GM23248 (cell line): Measurements from ENCODE around the gene DELE1. TPM values are rescaled to one million over a fixed set of nuclear protein-coding genes. Genes with fewer than 3 reads are reported as not detected.

Source experiments
- DNase-seq: peaks from one replicate; pipeline ENCODE4 v3.0.0-alpha.2; 2015
- H2AFZ ChIP-seq: fragments of 200-600 bp; sonication (generic); 2 replicates; pipeline ENCODE4 v1.6.1; 2016; ENCODE audit warnings: antibody characterized with exemption
- H3F3A ChIP-seq: fragments of 200-600 bp; sonication (generic); 2 replicates; pipeline ENCODE4 v1.6.1; 2016; ENCODE audit warnings: mild to moderate bottlenecking, antibody characterized with exemption, mixed run types; ENCODE audit not compliant: insufficient read depth
- H3K27ac ChIP-seq: fragments of 200-600 bp; sonication (generic); 2 replicates; pipeline ENCODE4 v1.5.1; 2016; ENCODE audit warnings: mild to moderate bottlenecking
- H3K27me3 ChIP-seq: fragments of 200-600 bp; sonication (generic); replicated peaks from 2 replicates; pipeline ENCODE4 v1.6.1; 2016; ENCODE audit warnings: mild to moderate bottlenecking; ENCODE audit not compliant: insufficient read depth
- H3K36me3 ChIP-seq: fragments of 200-600 bp; sonication (generic); 2 replicates; pipeline ENCODE4 v1.6.1; 2016; ENCODE audit warnings: low read depth, mild to moderate bottlenecking
- H3K4me1 ChIP-seq: fragments of 200-600 bp; sonication (generic); 2 replicates; pipeline ENCODE4 v1.6.1; 2016; ENCODE audit warnings: mild to moderate bottlenecking; ENCODE audit not compliant: insufficient read depth
- H3K4me2 ChIP-seq: fragments of 200-600 bp; sonication (generic); one replicate; pipeline ENCODE4 v1.6.1; 2016; ENCODE audit warnings: mild to moderate bottlenecking; ENCODE audit not compliant: unreplicated experiment
- H3K4me3 ChIP-seq: fragments of 200-600 bp; sonication (generic); 2 replicates; pipeline ENCODE4 v1.5.1; 2016; ENCODE audit warnings: mild to moderate bottlenecking
- H3K79me2 ChIP-seq: fragments of 200-600 bp; sonication (generic); 2 replicates; pipeline ENCODE4 v1.6.1; 2016; ENCODE audit warnings: mild to moderate bottlenecking; ENCODE audit not compliant: insufficient read depth
- H3K9ac ChIP-seq: fragments of 200-600 bp; sonication (generic); 2 replicates; pipeline ENCODE4 v1.6.1; 2016; ENCODE audit warnings: mild to moderate bottlenecking
- H3K9me2 ChIP-seq: fragments of 200-600 bp; sonication (generic); 2 replicates; pipeline ENCODE4 v1.6.1; 2016; ENCODE audit warnings: mixed run types, mild to moderate bottlenecking, moderate library complexity; ENCODE audit not compliant: insufficient read depth
- H3K9me3 ChIP-seq: fragments of 200-600 bp; sonication (generic); one replicate; pipeline ENCODE4 v1.6.1; 2017; ENCODE audit warnings: low read depth
- H4K20me1 ChIP-seq: fragments of 200-600 bp; sonication (generic); 2 replicates; pipeline ENCODE4 v1.6.0; 2016; ENCODE audit not compliant: insufficient read depth
- EZH2 ChIP-seq: fragments of 200-600 bp; sonication (generic); IDR thresholded peaks from 2 replicates; pipeline ENCODE4 v1.6.1; 2018; ENCODE audit warnings: antibody characterized with exemption, mild to moderate bottlenecking; ENCODE audit not compliant: insufficient read depth, poor library complexity, severe bottlenecking
- EZH2phosphoT487 ChIP-seq: fragments of 200-600 bp; sonication (generic); IDR thresholded peaks from 2 replicates; pipeline ENCODE4 v1.6.1; 2018; ENCODE audit warnings: antibody characterized with exemption, moderate library complexity, mild to moderate bottlenecking, low read depth; ENCODE audit not compliant: insufficient read depth
- WGBS, 2 experiments: methylation state at CpG; one replicate each; pipeline ENCODE4 v1.1.6; 2015 to 2017; ENCODE audit warnings: low lambda C conversion rate in 2 of 2, low coverage in 1 of 2; ENCODE audit errors: missing lambda C conversion rate in 2 of 2; 5-methylcytosine and 5-hydroxymethylcytosine counted together
- in situ Hi-C: fragments of 300-500 bp; cut with MboI; formaldehyde crosslinking; loops from 2 replicates; pipeline ENCODE4 v1.15.0; 2020
- polyA plus RNA-seq: library from polyadenylated mRNA; unstranded; fragments of >200 nt; fragmentation: Nextera tagmentation; extraction: Ambion mirVana; gene quantifications from 2 replicates; pipeline ENCODE4 v1.2.1, GENCODE V29; 2016
- total RNA-seq: library from RNA; depleted of rRNA; stranded (reverse); fragments of >200 nt; shearing (Covaris generic); gene quantifications from 2 replicates; pipeline ENCODE4 v1.2.3, GENCODE V29; 2014

DELE1 gene
- total and polyA plus RNA-seq, 2 experiments from 2014 or later, result 35.1 to 47.9 TPM

DNA sequence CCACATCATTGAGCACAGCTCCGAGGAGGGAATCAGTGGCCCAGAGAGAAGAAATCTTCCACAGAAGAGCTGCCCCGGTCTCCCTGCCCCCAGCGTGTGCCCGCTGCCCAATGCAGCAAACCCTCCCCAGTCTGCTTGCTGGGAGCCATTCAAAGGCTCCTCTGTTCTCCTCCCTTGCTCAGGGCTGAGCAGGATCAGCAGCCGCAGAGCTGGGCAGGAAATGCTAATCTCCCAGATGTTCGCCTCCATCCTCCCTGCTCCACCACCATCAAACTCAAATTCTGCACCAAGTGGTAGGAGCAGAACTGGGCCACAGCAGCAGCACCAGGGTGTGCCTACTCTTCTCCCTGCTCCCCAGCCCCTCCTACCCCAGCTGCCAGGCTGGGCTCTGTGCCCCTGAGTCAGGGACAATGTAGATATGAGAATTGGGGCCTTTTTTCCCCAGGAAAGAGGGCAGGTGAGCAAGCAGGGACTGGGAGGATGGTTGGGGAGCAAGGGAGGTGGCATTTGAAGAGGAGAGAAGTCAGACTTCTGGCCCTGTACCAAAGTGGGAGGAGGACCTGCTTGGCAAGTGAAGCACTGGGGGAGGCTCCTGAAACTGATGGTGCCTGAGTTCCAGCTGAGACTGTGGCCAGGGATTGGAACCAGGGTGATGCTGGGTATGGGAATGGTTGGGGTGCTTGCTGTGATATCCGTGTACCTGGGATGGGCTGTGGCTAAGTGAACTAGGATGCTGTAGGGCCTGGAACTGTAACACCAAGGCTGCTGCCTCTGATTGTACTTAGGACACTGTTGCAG is 43.5 kb upstream of the DELE1 start:
- H2AFZ ChIP-seq, result no peak overlapping the region
- WGBS, 2 experiments, result 37 to 38% methylated on average over 7 of the region's 7 CpGs
- in situ Hi-C loops, result loop anchor here (5.0 kb wide), 1 partner anchor 173 kb away; no protein-coding TSS in a partner anchor
- no peak overlapping the region for H3K4me3 ChIP-seq
- H4K20me1 ChIP-seq, result no peaks in the 10 kb centered on the region
- TF ChIP-seq EZH2phosphoT487 (no peak), EZH2 (no peak)
- no peak overlapping the region for H3K27ac ChIP-seq
- no peak overlapping the region for H3K4me2 ChIP-seq
- H3K27me3 ChIP-seq, result peaks cover 80% of the 10 kb centered on the region
- no peaks in the 10 kb centered on the region for H3F3A ChIP-seq
- H3K4me1 ChIP-seq, result peaks cover 7% of the 10 kb centered on the region; the same call in 1 of the 2 replicates
- H3K36me3 ChIP-seq, result no peaks in the 10 kb centered on the region
- no peak overlapping the region for H3K9ac ChIP-seq
- no peaks in the 10 kb centered on the region for H3K9me3 ChIP-seq
- DNase-seq, result no peak
- no peaks in the 10 kb centered on the region for H3K79me2 ChIP-seq
- H3K9me2 ChIP-seq, result no peaks in the 10 kb centered on the region

DNA sequence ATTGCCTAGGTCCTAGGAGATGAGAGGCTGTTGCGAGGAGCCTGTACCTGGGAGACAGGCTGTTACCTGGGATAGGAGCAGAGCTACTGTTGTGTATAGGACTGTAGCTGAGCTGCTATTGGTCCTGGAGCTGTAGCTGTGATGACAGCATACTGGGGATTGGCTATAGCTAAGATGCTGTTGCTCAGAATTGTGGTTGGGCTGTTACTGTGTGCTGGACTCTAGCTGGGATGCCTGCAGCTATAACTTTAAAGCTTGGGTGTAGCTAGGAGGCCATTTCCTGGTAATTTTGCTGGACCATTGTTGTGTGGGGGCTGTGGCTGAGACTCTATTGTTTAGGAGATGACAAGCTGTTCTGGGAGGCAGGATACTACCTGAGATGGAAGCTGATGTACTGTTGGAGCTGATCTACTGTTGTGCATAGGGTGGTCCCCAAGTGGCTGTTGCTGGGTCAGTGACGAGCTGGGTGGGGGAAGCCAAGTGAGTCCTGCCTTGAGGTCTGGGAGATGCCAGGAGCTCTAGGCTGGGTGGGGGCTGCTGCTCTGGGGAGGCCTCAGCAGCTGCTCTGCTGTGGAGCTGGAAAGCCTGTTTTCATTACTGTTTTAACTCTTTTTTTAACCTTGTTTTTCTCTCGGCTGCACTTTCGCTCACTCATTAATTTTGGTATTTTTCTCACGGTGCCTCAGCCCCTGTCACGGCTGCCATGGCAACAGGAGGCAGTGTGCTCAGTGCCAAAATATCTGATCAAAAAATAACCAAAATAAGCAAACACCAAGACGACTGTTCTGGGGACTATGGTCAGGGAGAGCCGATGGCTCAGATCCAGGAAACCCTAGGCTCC is 42.5 kb upstream of the DELE1 start:
- H3K9ac ChIP-seq, result no peak overlapping the region
- H2AFZ ChIP-seq, result no peak overlapping the region
- H3K4me3 ChIP-seq, result no peak overlapping the region
- H3K4me1 ChIP-seq, result peaks cover 7% of the 10 kb centered on the region; the same call in 1 of the 2 replicates
- TF ChIP-seq EZH2 (no peak), EZH2phosphoT487 (no peak)
- in situ Hi-C loops, result loop anchor here (5.0 kb wide), 1 partner anchor 174 kb away; no protein-coding TSS in a partner anchor
- no peaks in the 10 kb centered on the region for H4K20me1 ChIP-seq
- no peaks in the 10 kb centered on the region for H3K36me3 ChIP-seq
- H3K4me2 ChIP-seq, result no peak overlapping the region
- H3K9me3 ChIP-seq, result no peaks in the 10 kb centered on the region
- 15 to 17% methylated on average over 8 of the region's 8 CpGs for WGBS, 2 experiments
- DNase-seq, result peak; percentile 33
- no peak overlapping the region for H3K27ac ChIP-seq
- H3F3A ChIP-seq, result no peaks in the 10 kb centered on the region
- H3K27me3 ChIP-seq, result peaks cover 79% of the 10 kb centered on the region
- H3K9me2 ChIP-seq, result no peaks in the 10 kb centered on the region
- H3K79me2 ChIP-seq, result no peaks in the 10 kb centered on the region

DNA sequence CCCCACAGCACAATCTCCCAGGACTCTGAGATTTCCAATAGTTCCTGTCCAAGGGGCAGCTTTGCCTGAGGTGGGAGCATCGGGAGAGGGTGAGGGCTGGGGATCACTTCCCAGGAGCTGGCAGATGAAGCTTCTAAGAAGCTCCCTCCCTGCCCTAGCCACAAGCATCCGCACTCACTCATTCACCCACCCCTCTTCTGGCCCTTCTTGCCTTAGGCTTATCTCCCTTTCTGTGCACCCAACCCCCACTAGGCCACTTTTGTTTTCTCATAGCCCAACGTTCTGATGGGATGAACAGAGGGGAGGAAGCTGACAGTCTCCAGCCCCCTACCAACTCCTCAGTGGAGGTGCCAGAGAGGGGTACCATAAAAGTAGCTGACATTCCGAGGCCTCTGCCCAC is 41.8 kb upstream of the DELE1 start:
- Histone ChIP-seq H3K4me3 (no peak overlapping the region), H3K36me3 (no peaks in the 10 kb centered on the region), H3K9me3 (no peaks in the 10 kb centered on the region), H3K9me2 (no peaks in the 10 kb centered on the region), H3K9ac (no peak overlapping the region), H3K27me3 (peaks cover 72% of the 10 kb centered on the region), H3K79me2 (no peaks in the 10 kb centered on the region), H3K27ac (no peak overlapping the region), H3K4me2 (no peak overlapping the region), H3K4me1 (0 out of 2 replicates have a peak, but pooled peaks cover 1% of the 10 kb centered on the region), H4K20me1 (no peaks in the 10 kb centered on the region), H2AFZ (no peak overlapping the region), H3F3A (no peaks in the 10 kb centered on the region)
- in situ Hi-C loops, result loop anchor here (5.0 kb wide), 1 partner anchor 175 kb away; no protein-coding TSS in a partner anchor
- TF ChIP-seq EZH2 (no peak), EZH2phosphoT487 (no peak)
- no peak for DNase-seq
- WGBS, 2 experiments, result 10 to 13% methylated on average over 4 of the region's 4 CpGs

DNA sequence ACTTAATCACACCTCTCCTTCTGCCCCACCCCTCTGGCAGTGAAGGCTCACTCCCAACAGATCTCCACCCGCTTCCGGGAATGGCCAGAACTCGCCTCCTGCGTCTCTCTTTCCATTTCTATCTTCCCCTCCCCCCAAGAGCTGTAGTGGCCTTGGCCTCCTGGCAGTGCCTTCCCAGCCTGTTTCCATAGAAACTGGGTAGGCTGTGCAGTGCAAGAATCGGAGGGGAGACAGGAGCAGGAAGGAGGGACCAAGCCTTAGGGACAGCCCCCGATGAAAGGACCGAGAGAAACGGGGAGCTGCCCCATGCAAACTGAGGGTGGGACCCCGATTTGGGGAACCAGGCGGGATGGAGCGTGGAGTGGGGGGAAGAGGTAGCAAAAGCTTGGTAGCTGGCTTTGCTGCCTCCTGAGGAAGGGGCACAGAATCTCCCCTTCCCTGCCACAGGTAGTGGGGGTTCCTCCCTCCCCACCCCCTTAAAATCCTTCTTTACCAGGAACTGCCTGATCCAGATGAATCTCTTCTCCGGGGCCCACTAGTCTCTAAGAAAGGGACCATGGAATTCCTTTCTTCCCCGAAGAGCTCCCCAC is 41.0 kb upstream of the DELE1 start:
- DNase-seq, result no peak
- in situ Hi-C loops, result loop anchor here (5.0 kb wide), 1 partner anchor 175 kb away; no protein-coding TSS in a partner anchor
- Histone ChIP-seq H3K36me3 (no peaks in the 10 kb centered on the region), H3K4me2 (no peak overlapping the region), H3K4me3 (no peak overlapping the region), H3K4me1 (no peaks in the 10 kb centered on the region), H3F3A (no peaks in the 10 kb centered on the region), H3K9me2 (no peaks in the 10 kb centered on the region), H3K9ac (no peak overlapping the region), H3K9me3 (no peaks in the 10 kb centered on the region), H3K27me3 (peaks cover 64% of the 10 kb centered on the region), H3K27ac (no peak overlapping the region), H4K20me1 (no peaks in the 10 kb centered on the region), H2AFZ (no peak overlapping the region), H3K79me2 (no peaks in the 10 kb centered on the region)
- 6 to 8% methylated on average over 12 to 13 of the region's 13 CpGs for WGBS, 2 experiments
- TF ChIP-seq EZH2phosphoT487 (no peak), EZH2 (no peak)
